Left lung (tissue), 10 donors: Measurements from ENCODE around the gene MAMLD1. TPM values are rescaled to one million over a fixed set of nuclear protein-coding genes. Genes with fewer than 3 reads are reported as not detected.

Experiments used
- ATAC-seq: fragments of 200-7000 bp; cut with Tn5 transposase; one replicate; pipeline ENCODE4 v1.9.1; 2020; ENCODE audit warnings: moderate library complexity
- DNase-seq, 4 donors: peaks; one replicate each; pipeline ENCODE4 v3.0.0-alpha.2; 2013 to 2020
- H3K27ac ChIP-seq, 2 donors: fragments of 200-600 bp; sonication (generic) in 1 of 2; one replicate each; pipeline versions ENCODE4 v1.5.0 to v1.8.0; 2020 to 2021
- H3K27me3 ChIP-seq, 2 donors: fragments of 200-600 bp; sonication (generic) in 1 of 2; one replicate each; pipeline versions ENCODE4 v1.5.0 to v1.8.0; 2020 to 2021
- H3K36me3 ChIP-seq, 2 donors: fragments of 200-600 bp; sonication (generic) in 1 of 2; one replicate each; pipeline versions ENCODE4 v1.5.0 to v1.8.0; 2020 to 2021
- H3K4me1 ChIP-seq, 2 donors: fragments of 200-600 bp; one replicate each; pipeline ENCODE4 v1.8.0; 2021
- H3K4me3 ChIP-seq, 2 donors: fragments of 200-600 bp; sonication (generic) in 1 of 2; one replicate each; pipeline versions ENCODE4 v1.5.0 to v1.8.0; 2020 to 2021; ENCODE audit warnings: mild to moderate bottlenecking in 1 of 2
- H3K9me3 ChIP-seq, 2 donors: fragments of 200-600 bp; sonication (generic) in 1 of 2; one replicate each; pipeline versions ENCODE4 v1.5.0 to v1.8.0; 2020 to 2021
- CTCF ChIP-seq, 2 donors: fragments of 200-600 bp; sonication (generic) in 1 of 2; IDR thresholded peaks; one replicate each; pipeline versions ENCODE4 v1.5.0 to v1.8.0; 2021; ENCODE audit warnings: antibody characterized with exemption in 2 of 2
- intact Hi-C, 2 donors: fragments of 100-400 bp; cut with DNase I; formaldehyde crosslinking; loops; one replicate each; pipeline versions ENCODE4 v1.11.2 to v1.14.2; 2022
- polyA plus RNA-seq, 6 donors: library from polyadenylated mRNA; unstranded; fragments of 120-200 nt; gene quantifications; one replicate each; pipeline ENCODE4 v1.2.1, GENCODE V29; 2013; ENCODE audit not compliant: insufficient read length in 6 of 6
- total RNA-seq, 2 donors: library from RNA; stranded (reverse); fragmentation: NEBNext Ultra II Directional; extraction: Animal tissue kit (Norgen Biotek cat#: 25700); gene quantifications; one replicate each; pipeline ENCODE4 v1.2.1, GENCODE V29; 2021
- donor health status: DM: no; HTN: yes; CAD: no.
- donor health status: DM: no; HTN: no; CAD: no.

Gene MAMLD1
- total and polyA plus RNA-seq, 8 donors = 3.6 to 18.4 (median 14.6) TPM

GRCh38 chrX:150551963-150552362, 188.8 kb downstream of the MAMLD1 start:
- ATAC-seq (no peak), DNase-seq (no peak)
- no peaks in the 10 kb centered on the region for H3K36me3 ChIP-seq
- H3K4me3 ChIP-seq = no peak overlapping the region
- TF ChIP-seq CTCF (IDR thresholded peaks at IDR 0.05) = no peak
- no peak overlapping the region for H3K27ac ChIP-seq
- H3K9me3 ChIP-seq = no peaks in the 10 kb centered on the region
- H3K27me3 ChIP-seq = no peaks in the 10 kb centered on the region
- peaks cover 0 to 6% of the 10 kb centered on the region in 2 donors for H3K4me1 ChIP-seq
- intact Hi-C loops = no loop called here

- no peaks in the 10 kb centered on the region for H3K9me3 ChIP-seq
- no peak overlapping the region for H3K4me3 ChIP-seq
- no peaks in the 10 kb centered on the region for H3K27me3 ChIP-seq
- no peak for TF ChIP-seq CTCF (IDR thresholded peaks at IDR 0.05)
- intact Hi-C loops = no loop called here
- H3K27ac ChIP-seq = no peak overlapping the region
- DNase-seq = no peak
- ATAC-seq = peak; percentile 17
- no peaks in the 10 kb centered on the region for H3K36me3 ChIP-seq
- H3K4me1 ChIP-seq = no peaks in the 10 kb centered on the region
Measured at GRCh38 chrX:150558424-150558823, 195.3 kb downstream of the MAMLD1 start.

Other genes with a start within 250 kb of the MAMLD1 start
- gene MTM1, start 205.3 kb downstream of the MAMLD1 start, total RNA-seq = 10 to 100 TPM; 16.7 to 21.9 TPM
- gene MTM1, start 205.3 kb downstream of the MAMLD1 start, polyA plus RNA-seq = 10 to 100 TPM; 11.0 to 14.8 (median 13.0) TPM